AG04449 (cell line): Measurements from ENCODE around the gene DBF4.
"Not testable (repeated sequence)": the region's sequence is repeated elsewhere in the genome, so short reads cannot be mapped to it uniquely, and the experiment has no call there.

Experiments used
- CTCF ChIA-PET: fragments of 350-600 bp; formaldehyde crosslinking; extraction: SDS; loops from one replicate; lab custom pipeline; 2021; ENCODE audit warnings: antibody characterized with exemption; lab: Yijun Ruan, JAX
- POLR2A ChIA-PET: fragments of 400-600, 350-600 bp; formaldehyde crosslinking; extraction: SDS; loops from one replicate; lab custom pipeline; 2020; ENCODE audit warnings: antibody characterized with exemption, inconsistent platforms; lab: Yijun Ruan, JAX
- DNase-seq: peaks from one replicate; pipeline ENCODE4 v3.0.0-alpha.2; 2010; ENCODE audit warnings: low read depth, low spot score
- H3K4me3 ChIP-seq: 2 replicates; pipeline ENCODE4 v1.5.1; 2011; ENCODE audit warnings: low read depth, mild to moderate bottlenecking, control low read depth, low read length
- TF ChIP-seq, protein P1 (sequence below): IDR thresholded peaks from one replicate; pipeline ENCODE4 v1.5.1; 2011; ENCODE audit warnings: mild to moderate bottlenecking, moderate library complexity, low read length, control low read depth, inconsistent platforms; ENCODE audit not compliant: insufficient read depth; ENCODE audit errors: missing control alignments

Gene DBF4

DNA sequence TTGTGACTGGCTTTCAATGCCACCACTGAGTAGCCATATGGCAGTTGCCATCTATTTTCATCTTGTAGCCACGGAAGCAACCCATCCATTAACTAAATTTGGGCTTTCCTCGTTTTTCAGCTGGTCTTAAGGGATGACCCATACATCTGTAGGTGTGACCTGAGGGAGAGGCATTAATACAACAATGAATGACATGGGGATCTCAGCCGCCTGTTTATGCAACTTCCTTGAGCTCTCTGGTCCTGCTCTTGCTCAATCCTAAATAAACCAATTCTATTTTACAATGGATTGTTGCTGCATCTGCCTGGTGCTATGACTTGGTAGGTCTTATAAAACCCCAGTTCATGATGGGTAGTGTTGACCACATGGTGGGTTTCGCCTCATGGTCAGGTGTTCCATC lies 35.8 kb downstream of the DBF4 start:
- TF ChIP-seq, protein P1, sequence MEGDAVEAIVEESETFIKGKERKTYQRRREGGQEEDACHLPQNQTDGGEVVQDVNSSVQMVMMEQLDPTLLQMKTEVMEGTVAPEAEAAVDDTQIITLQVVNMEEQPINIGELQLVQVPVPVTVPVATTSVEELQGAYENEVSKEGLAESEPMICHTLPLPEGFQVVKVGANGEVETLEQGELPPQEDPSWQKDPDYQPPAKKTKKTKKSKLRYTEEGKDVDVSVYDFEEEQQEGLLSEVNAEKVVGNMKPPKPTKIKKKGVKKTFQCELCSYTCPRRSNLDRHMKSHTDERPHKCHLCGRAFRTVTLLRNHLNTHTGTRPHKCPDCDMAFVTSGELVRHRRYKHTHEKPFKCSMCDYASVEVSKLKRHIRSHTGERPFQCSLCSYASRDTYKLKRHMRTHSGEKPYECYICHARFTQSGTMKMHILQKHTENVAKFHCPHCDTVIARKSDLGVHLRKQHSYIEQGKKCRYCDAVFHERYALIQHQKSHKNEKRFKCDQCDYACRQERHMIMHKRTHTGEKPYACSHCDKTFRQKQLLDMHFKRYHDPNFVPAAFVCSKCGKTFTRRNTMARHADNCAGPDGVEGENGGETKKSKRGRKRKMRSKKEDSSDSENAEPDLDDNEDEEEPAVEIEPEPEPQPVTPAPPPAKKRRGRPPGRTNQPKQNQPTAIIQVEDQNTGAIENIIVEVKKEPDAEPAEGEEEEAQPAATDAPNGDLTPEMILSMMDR: no peak
- POLR2A ChIA-PET: no interaction called here
- H3K4me3 ChIP-seq: no peak overlapping the region
- CTCF ChIA-PET: interaction anchor here (1.0 kb wide), 1 partner anchor 26 kb away, joined by 3 read pairs; no protein-coding TSS in a partner anchor
- DNase-seq: no peak

DNA sequence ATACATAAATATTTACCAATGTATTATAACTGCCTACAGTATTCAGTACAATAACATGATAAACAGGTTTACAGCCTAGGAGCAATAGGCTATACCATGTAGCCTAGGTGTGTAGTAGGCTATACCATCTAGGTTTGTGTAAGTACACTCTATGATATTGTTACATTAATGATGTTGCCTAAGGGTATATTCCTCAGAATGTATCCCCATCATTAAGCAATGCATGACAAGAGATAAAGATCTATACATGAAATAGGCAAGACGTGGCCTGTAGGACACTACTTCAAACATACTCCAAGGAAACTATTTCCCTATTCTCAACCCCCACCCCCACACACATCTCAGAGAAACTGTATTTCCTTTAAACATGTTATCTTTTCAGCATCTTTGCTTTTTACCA lies 42.4 kb downstream of the DBF4 start:
- ChIA-PET CTCF (no interaction called here), POLR2A (no interaction called here)
- TF ChIP-seq, protein P1: no peak
- DNase-seq: no peak
- no peak overlapping the region for H3K4me3 ChIP-seq

- POLR2A ChIA-PET: no interaction called here
- CTCF ChIA-PET: no interaction called here
Observed at GRCh38 chr7:87919875-87920274, 43.6 kb downstream of the DBF4 start.

GRCh38 chr7:87920578-87920977 lies 44.3 kb downstream of the DBF4 start:
- TF ChIP-seq, protein P1: no peak
- ChIA-PET CTCF (no interaction called here), POLR2A (no interaction called here)
- no peak overlapping the region for H3K4me3 ChIP-seq
- DNase-seq: no peak

More at GRCh38 chr7:87919875-87920274, 43.6 kb downstream of the DBF4 start:
- TF ChIP-seq, protein P1: no peak
- H3K4me3 ChIP-seq: no peak overlapping the region
- DNase-seq: no peak

DNA sequence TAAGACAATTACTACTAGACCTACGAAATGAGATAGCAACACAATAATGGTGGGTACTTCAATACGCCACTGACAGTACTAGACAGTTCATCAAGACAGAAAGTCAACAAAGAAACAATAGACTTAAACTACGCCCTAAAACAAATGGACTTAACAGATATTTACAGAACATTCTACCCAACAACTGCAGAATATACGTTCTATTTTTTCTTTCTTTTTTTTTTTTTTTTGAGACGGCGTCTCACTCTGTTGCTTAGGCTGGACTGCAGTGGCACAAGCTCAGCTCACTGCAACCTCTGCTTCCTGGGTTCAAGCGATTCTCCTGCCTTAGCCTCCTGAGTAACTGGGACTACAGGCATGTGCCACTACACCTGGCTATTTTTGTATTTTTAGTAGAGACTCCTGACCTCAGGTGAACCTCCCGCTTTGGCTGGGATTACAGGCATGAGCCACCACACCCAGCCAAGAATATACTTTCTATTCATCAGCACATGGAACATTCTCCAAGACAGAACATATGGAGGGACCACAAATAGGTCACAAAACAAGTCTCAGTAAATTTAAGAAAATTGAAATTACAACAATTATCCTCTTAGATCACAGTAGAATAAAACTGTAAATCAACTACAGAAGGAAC lies 46.6 kb downstream of the DBF4 start:
- CTCF ChIA-PET, DNase-seq, H3K4me3 ChIP-seq, POLR2A ChIA-PET: not testable (repeated sequence)

DNA sequence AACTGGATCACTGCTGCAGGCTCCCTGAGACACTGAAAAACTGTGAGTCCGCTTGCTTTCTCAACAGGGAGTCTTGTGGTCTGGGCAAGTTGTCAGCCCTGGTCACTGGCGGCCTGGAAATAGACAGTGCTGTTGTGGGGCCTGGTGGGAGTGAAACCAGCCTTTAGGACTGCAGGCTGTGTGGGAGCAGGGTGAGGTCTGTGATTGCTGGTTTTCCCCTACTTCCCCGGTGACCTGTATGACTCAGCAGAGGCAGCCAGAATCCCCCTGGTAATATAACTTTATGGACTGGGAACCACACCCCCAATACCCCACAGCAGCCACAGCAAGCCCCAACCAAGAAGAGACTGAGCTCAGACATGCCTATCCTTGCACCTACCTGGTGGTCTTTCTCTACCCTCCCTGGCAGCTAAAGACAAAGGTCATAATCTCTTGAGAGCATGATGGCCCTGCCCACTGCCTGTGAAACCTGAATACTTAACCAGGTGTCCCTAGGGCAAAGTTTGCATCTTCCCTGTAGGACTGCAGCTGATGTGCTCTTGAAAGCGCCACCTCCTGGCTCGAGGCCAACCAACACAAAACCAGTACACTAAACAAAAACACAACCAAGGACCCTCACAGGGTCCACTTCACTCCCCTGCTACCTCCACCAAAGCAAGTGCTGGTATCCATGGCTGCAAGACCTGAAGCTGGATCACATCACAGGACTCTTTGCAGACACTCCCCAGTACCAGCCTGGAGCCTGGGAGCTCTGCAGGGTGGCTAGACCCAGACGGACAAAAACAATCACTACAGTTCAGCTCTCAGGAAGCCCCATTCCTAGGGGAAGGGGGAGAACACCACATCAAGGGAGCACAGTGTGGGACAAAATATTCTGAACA lies 50.5 kb downstream of the DBF4 start:
- ChIA-PET CTCF (no interaction called here), POLR2A (no interaction called here)
- no peak overlapping the region for H3K4me3 ChIP-seq
- TF ChIP-seq, protein P1: no peak
- DNase-seq: no peak
